ENCODE measurements around the gene RPL35. TPM values are rescaled to one million over a fixed set of nuclear protein-coding genes. Genes with fewer than 3 reads are reported as not detected.
A peak's percentile ranks its signal among the peaks of the same experiment; 100 is the strongest.

RPL35 gene
- polyA plus RNA-seq, 1 donor, result 1,710 TPM

GRCh38 chr9:124828489-124829333, 33.0 kb downstream of the RPL35 start:
- 29% methylated on average over 1 of the region's 2 CpGs for WGBS (ENCODE audit: insufficient coverage, low lambda C conversion rate)
- no peak overlapping the region for H3K27ac ChIP-seq (ENCODE audit: low read length)

GRCh38 chr9:124820698-124821623, 40.8 kb downstream of the RPL35 start:
- Histone ChIP-seq H3K4me1 (ENCODE audit: control insufficient read depth, insufficient read depth, low read length) (peaks cover 8% of the 10 kb centered on the region), H3K27ac (ENCODE audit: low read length) (no peak overlapping the region)
- no CpG with 5 or more reads among the region's 12 CpGs for WGBS (ENCODE audit: insufficient coverage, low lambda C conversion rate)

More at GRCh38 chr9:124828489-124829333, 33.0 kb downstream of the RPL35 start:
- no peaks in the 10 kb centered on the region for H3K27me3 ChIP-seq (ENCODE audit: control insufficient read depth, insufficient read depth, low read length)
- H3K4me1 ChIP-seq (ENCODE audit: control insufficient read depth, insufficient read depth, low read length), result no peaks in the 10 kb centered on the region
- no peaks in the 10 kb centered on the region for H3K9me3 ChIP-seq (ENCODE audit: control insufficient read depth, low read depth, low read length)
- no peak overlapping the region for H3K4me3 ChIP-seq (ENCODE audit: low read length)
- no peak for DNase-seq
- H3K36me3 ChIP-seq (ENCODE audit: control insufficient read depth, insufficient read depth, low read length), result no peaks in the 10 kb centered on the region

GRCh38 chr9:124818431-124819281, 43.1 kb downstream of the RPL35 start:
- Histone ChIP-seq H3K27ac (ENCODE audit: low read length) (no peak overlapping the region), H3K9me3 (ENCODE audit: control insufficient read depth, low read depth, low read length) (no peaks in the 10 kb centered on the region), H3K27me3 (ENCODE audit: control insufficient read depth, insufficient read depth, low read length) (no peaks in the 10 kb centered on the region), H3K4me3 (ENCODE audit: low read length) (no peak overlapping the region), H3K36me3 (ENCODE audit: control insufficient read depth, insufficient read depth, low read length) (no peaks in the 10 kb centered on the region), H3K4me1 (ENCODE audit: control insufficient read depth, insufficient read depth, low read length) (peaks cover 8% of the 10 kb centered on the region)
- peak in 1 of 2 donors; percentile 51 for DNase-seq
- no CpG with 5 or more reads among the region's 18 CpGs for WGBS (ENCODE audit: insufficient coverage, low lambda C conversion rate)

More at GRCh38 chr9:124820698-124821623, 40.8 kb downstream of the RPL35 start:
- no peak overlapping the region for H3K4me3 ChIP-seq (ENCODE audit: low read length)
- DNase-seq, result no peak
- H3K27me3 ChIP-seq (ENCODE audit: control insufficient read depth, insufficient read depth, low read length), result no peaks in the 10 kb centered on the region
- H3K9me3 ChIP-seq (ENCODE audit: control insufficient read depth, low read depth, low read length), result no peaks in the 10 kb centered on the region
- H3K36me3 ChIP-seq (ENCODE audit: control insufficient read depth, insufficient read depth, low read length), result no peaks in the 10 kb centered on the region

- H3K4me1 ChIP-seq (ENCODE audit: control insufficient read depth, insufficient read depth, low read length), result peaks cover 18% of the 10 kb centered on the region
- no peak for DNase-seq
- 93% methylated on average over 2 of the region's 5 CpGs for WGBS (ENCODE audit: insufficient coverage, low lambda C conversion rate)
These were observed 46.2 kb downstream of the RPL35 start for GRCh38 chr9:124815601-124816000.

GRCh38 chr9:124814164-124814535, 47.6 kb downstream of the RPL35 start:
- WGBS (ENCODE audit: insufficient coverage, low lambda C conversion rate), result no CpG with 5 or more reads among the region's 5 CpGs
- no peak for DNase-seq
- H3K9me3 ChIP-seq (ENCODE audit: control insufficient read depth, low read depth, low read length), result peaks cover 4% of the 10 kb centered on the region
- no peak overlapping the region for H3K27ac ChIP-seq (ENCODE audit: low read length)
- H3K27me3 ChIP-seq (ENCODE audit: control insufficient read depth, insufficient read depth, low read length), result no peaks in the 10 kb centered on the region
- H3K4me1 ChIP-seq (ENCODE audit: control insufficient read depth, insufficient read depth, low read length), result peaks cover 16% of the 10 kb centered on the region
- H3K36me3 ChIP-seq (ENCODE audit: control insufficient read depth, insufficient read depth, low read length), result peaks cover 2% of the 10 kb centered on the region
- H3K4me3 ChIP-seq (ENCODE audit: low read length), result no peak overlapping the region

More at GRCh38 chr9:124815601-124816000, 46.2 kb downstream of the RPL35 start:
- H3K4me3 ChIP-seq (ENCODE audit: low read length), result no peak overlapping the region
- H3K9me3 ChIP-seq (ENCODE audit: control insufficient read depth, low read depth, low read length), result no peaks in the 10 kb centered on the region
- no peaks in the 10 kb centered on the region for H3K36me3 ChIP-seq (ENCODE audit: control insufficient read depth, insufficient read depth, low read length)
- no peaks in the 10 kb centered on the region for H3K27me3 ChIP-seq (ENCODE audit: control insufficient read depth, insufficient read depth, low read length)
- no peak overlapping the region for H3K27ac ChIP-seq (ENCODE audit: low read length)

GRCh38 chr9:124813501-124814163, 48.1 kb downstream of the RPL35 start:
- H3K36me3 ChIP-seq (ENCODE audit: control insufficient read depth, insufficient read depth, low read length), result peaks cover 2% of the 10 kb centered on the region
- H3K27ac ChIP-seq (ENCODE audit: low read length), result no peak overlapping the region
- H3K4me1 ChIP-seq (ENCODE audit: control insufficient read depth, insufficient read depth, low read length), result peaks cover 11% of the 10 kb centered on the region
- DNase-seq, result no peak
- WGBS (ENCODE audit: insufficient coverage, low lambda C conversion rate), result no CpG with 5 or more reads among the region's 11 CpGs
- no peaks in the 10 kb centered on the region for H3K27me3 ChIP-seq (ENCODE audit: control insufficient read depth, insufficient read depth, low read length)
- peaks cover 4% of the 10 kb centered on the region for H3K9me3 ChIP-seq (ENCODE audit: control insufficient read depth, low read depth, low read length)
- no peak overlapping the region for H3K4me3 ChIP-seq (ENCODE audit: low read length)

GRCh38 chr9:124813041-124813440, 48.7 kb downstream of the RPL35 start:
- H3K9me3 ChIP-seq (ENCODE audit: control insufficient read depth, low read depth, low read length), result peaks cover 4% of the 10 kb centered on the region
- WGBS (ENCODE audit: insufficient coverage, low lambda C conversion rate), result no CpG with 5 or more reads among the region's 7 CpGs
- H3K27me3 ChIP-seq (ENCODE audit: control insufficient read depth, insufficient read depth, low read length), result no peaks in the 10 kb centered on the region
- H3K4me3 ChIP-seq (ENCODE audit: low read length), result no peak overlapping the region
- no peak overlapping the region for H3K27ac ChIP-seq (ENCODE audit: low read length)
- no peak for DNase-seq
- H3K36me3 ChIP-seq (ENCODE audit: control insufficient read depth, insufficient read depth, low read length), result peaks cover 2% of the 10 kb centered on the region
- peaks cover 10% of the 10 kb centered on the region for H3K4me1 ChIP-seq (ENCODE audit: control insufficient read depth, insufficient read depth, low read length)

- H3K36me3 ChIP-seq (ENCODE audit: control insufficient read depth, insufficient read depth, low read length), result peaks cover 2% of the 10 kb centered on the region
- H3K4me3 ChIP-seq (ENCODE audit: low read length), result no peak overlapping the region
- peaks cover 4% of the 10 kb centered on the region for H3K9me3 ChIP-seq (ENCODE audit: control insufficient read depth, low read depth, low read length)
- H3K4me1 ChIP-seq (ENCODE audit: control insufficient read depth, insufficient read depth, low read length), result peaks cover 10% of the 10 kb centered on the region
- no peak overlapping the region for H3K27ac ChIP-seq (ENCODE audit: low read length)
- WGBS (ENCODE audit: insufficient coverage, low lambda C conversion rate), result no CpG with 5 or more reads among the region's 6 CpGs
- H3K27me3 ChIP-seq (ENCODE audit: control insufficient read depth, insufficient read depth, low read length), result no peaks in the 10 kb centered on the region
- DNase-seq, result peak; percentile 26 to 33
These were observed 49.3 kb downstream of the RPL35 start for GRCh38 chr9:124812441-124812876.

GRCh38 chr9:124810663-124811355, 50.9 kb downstream of the RPL35 start:
- no CpG with 5 or more reads among the region's 12 CpGs for WGBS (ENCODE audit: insufficient coverage, low lambda C conversion rate)
- Histone ChIP-seq H3K9me3 (ENCODE audit: control insufficient read depth, low read depth, low read length) (peaks cover 4% of the 10 kb centered on the region), H3K27me3 (ENCODE audit: control insufficient read depth, insufficient read depth, low read length) (no peaks in the 10 kb centered on the region), H3K4me1 (ENCODE audit: control insufficient read depth, insufficient read depth, low read length) (peaks cover 10% of the 10 kb centered on the region), H3K36me3 (ENCODE audit: control insufficient read depth, insufficient read depth, low read length) (peaks cover 2% of the 10 kb centered on the region), H3K27ac (ENCODE audit: low read length) (peak overlapping the region; percentile 23), H3K4me3 (ENCODE audit: low read length) (no peak overlapping the region)
- DNase-seq, result peak; percentile 34 to 36
